Thyroid gland (tissue), 4 donors: ENCODE results near the gene STAT6.

Experiments
- CTCF ChIP-seq, 6 experiments: fragments of 200-600 bp in 3 of 6; fragments of 450-650 bp in 3 of 6; sonication (generic) in 3 of 6; IDR thresholded peaks; one replicate each; pipeline ENCODE4 v1.5.1; 2016 to 2019; ENCODE audit warnings: antibody characterized with exemption in 6 of 6, mild to moderate bottlenecking in 2 of 6, inconsistent platforms in 1 of 6, moderate library complexity in 1 of 6
- POLR2A ChIP-seq, 2 donors: fragments of 450-650 bp; IDR thresholded peaks; one replicate each; pipeline ENCODE4 v1.6.1; 2017; ENCODE audit warnings: antibody characterized with exemption in 2 of 2, mild to moderate bottlenecking in 2 of 2, moderate library complexity in 1 of 2

- TF ChIP-seq POLR2A (IDR thresholded peaks at IDR 0.05), result no peak
- TF ChIP-seq CTCF (IDR thresholded peaks at IDR 0.05), result peak; percentile 44 to 96 (median 87)
Measured at GRCh38 chr12:57069523-57069922, 41.6 kb downstream of the STAT6 start.
